ENCODE measurements around the gene NGEF.

The NGEF gene

GRCh38 chr2:232882505-232883115 lies 130.4 kb downstream of the NGEF start:
- no peak for TF ChIP-seq CTCF (IDR thresholded peaks at IDR 0.05; ENCODE audit: low read depth, low read length, missing control alignments)
- H3K4me3 ChIP-seq (ENCODE audit: low read depth, low read length) = no peak overlapping the region
- DNase-seq (ENCODE audit: low read depth) = no peak
- in situ Hi-C loops (cut with HindIII; ENCODE audit: low sequenced_read_pairs) = no loop called here

GRCh38 chr2:232882085-232882484 lies 131.0 kb downstream of the NGEF start:
- no peak for TF ChIP-seq CTCF (IDR thresholded peaks at IDR 0.05; ENCODE audit: low read depth, low read length, missing control alignments)
- in situ Hi-C loops (cut with HindIII; ENCODE audit: low sequenced_read_pairs) = no loop called here
- no peak for DNase-seq (ENCODE audit: low read depth)
- no peak overlapping the region for H3K4me3 ChIP-seq (ENCODE audit: low read depth, low read length)

GRCh38 chr2:232880764-232881351 lies 132.2 kb downstream of the NGEF start:
- TF ChIP-seq CTCF (IDR thresholded peaks at IDR 0.05; ENCODE audit: low read depth, low read length, missing control alignments) = no peak
- no peak overlapping the region for H3K4me3 ChIP-seq (ENCODE audit: low read depth, low read length)
- no peak for DNase-seq (ENCODE audit: low read depth)
- in situ Hi-C loops (cut with HindIII; ENCODE audit: low sequenced_read_pairs) = no loop called here

GRCh38 chr2:232879618-232880494 lies 133.2 kb downstream of the NGEF start:
- no peak overlapping the region for H3K4me3 ChIP-seq (ENCODE audit: low read depth, low read length)
- in situ Hi-C loops (cut with HindIII; ENCODE audit: low sequenced_read_pairs) = no loop called here
- DNase-seq (ENCODE audit: low read depth) = no peak
- no peak for TF ChIP-seq CTCF (IDR thresholded peaks at IDR 0.05; ENCODE audit: low read depth, low read length, missing control alignments)

- in situ Hi-C loops (cut with HindIII; ENCODE audit: low sequenced_read_pairs) = no loop called here
- no peak for DNase-seq (ENCODE audit: low read depth)
- no peak overlapping the region for H3K4me3 ChIP-seq (ENCODE audit: low read depth, low read length)
- TF ChIP-seq CTCF (IDR thresholded peaks at IDR 0.05; ENCODE audit: low read depth, low read length, missing control alignments) = no peak
These were observed 134.0 kb downstream of the NGEF start for GRCh38 chr2:232878855-232879617.

- DNase-seq (ENCODE audit: low read depth) = no peak
- in situ Hi-C loops (cut with HindIII; ENCODE audit: low sequenced_read_pairs) = no loop called here
- TF ChIP-seq CTCF (IDR thresholded peaks at IDR 0.05; ENCODE audit: low read depth, low read length, missing control alignments) = no peak
- no peak overlapping the region for H3K4me3 ChIP-seq (ENCODE audit: low read depth, low read length)
These were observed 135.0 kb downstream of the NGEF start for GRCh38 chr2:232877940-232878511.
